M059J (cell line): Measurements from ENCODE around the gene GCLC. TPM values are rescaled to one million over a fixed set of nuclear protein-coding genes. Genes with fewer than 3 reads are reported as not detected.
A peak's percentile ranks its signal among the peaks of the same experiment; 100 is the strongest.
"Not testable (repeated sequence)": the region's sequence is repeated elsewhere in the genome, so short reads cannot be mapped to it uniquely, and the experiment has no call there.

Experiments
- DNase-seq: peaks from one replicate; pipeline ENCODE4 v3.0.0-alpha.2; 2012; ENCODE audit warnings: low read depth
- total RNA-seq: library from RNA; depleted of rRNA; stranded (reverse); fragments of >200 nt; shearing (Covaris generic); gene quantifications from 2 replicates; pipeline ENCODE4 v1.2.3, GENCODE V29; 2014

GCLC gene
- total RNA-seq, 1 experiment from 2014 or later = 17.6 TPM

GRCh38 chr6:53556986-53557715 is 12.2 kb upstream of the GCLC start:
- DNase-seq = no peak

GRCh38 chr6:53553600-53553999 is 8.7 kb upstream of the GCLC start:
- DNase-seq = not testable (repeated sequence)

GRCh38 chr6:53551681-53552080 is 6.8 kb upstream of the GCLC start:
- not testable (repeated sequence) for DNase-seq

- peak; percentile 97 for DNase-seq
Measured at GRCh38 chr6:53547811-53548496, 3.1 kb upstream of the GCLC start.

- DNase-seq = no peak
Measured at GRCh38 chr6:53547166-53547810, 2.4 kb upstream of the GCLC start.

- DNase-seq = peak; percentile 52
Measured at GRCh38 chr6:53546281-53546680, 1.4 kb upstream of the GCLC start.

- peak; percentile 44 for DNase-seq
Measured at GRCh38 chr6:53544217-53544469, 758 bp downstream of the GCLC start.

- DNase-seq = peak; percentile 28
Measured at GRCh38 chr6:53543359-53544216, 1.3 kb downstream of the GCLC start.

- DNase-seq = no peak
Measured at GRCh38 chr6:53541900-53542299, 3.0 kb downstream of the GCLC start.

GRCh38 chr6:53540129-53540692 is 4.7 kb downstream of the GCLC start:
- no peak for DNase-seq

GRCh38 chr6:53539561-53539960 is 5.3 kb downstream of the GCLC start:
- DNase-seq = no peak

- no peak for DNase-seq
Measured at GRCh38 chr6:53536561-53536960, 8.3 kb downstream of the GCLC start.

GRCh38 chr6:53532942-53533341 is 12.0 kb downstream of the GCLC start:
- DNase-seq = no peak

GRCh38 chr6:53532061-53532797 is 12.7 kb downstream of the GCLC start:
- no peak for DNase-seq

- DNase-seq = peak; percentile 24
Measured at GRCh38 chr6:53530780-53531386, 14.0 kb downstream of the GCLC start.

- peak; percentile 71 for DNase-seq
Measured at GRCh38 chr6:53530346-53530745, 14.6 kb downstream of the GCLC start.

GRCh38 chr6:53529324-53530036 is 15.4 kb downstream of the GCLC start:
- no peak for DNase-seq

GRCh38 chr6:53528107-53528506 is 16.8 kb downstream of the GCLC start:
- DNase-seq = no peak

- DNase-seq = no peak
Measured at GRCh38 chr6:53527249-53527765, 17.6 kb downstream of the GCLC start.

GRCh38 chr6:53526000-53526399 is 18.9 kb downstream of the GCLC start:
- no peak for DNase-seq
